HT1080 (cell line): ENCODE data around the gene SIMC1. TPM values are rescaled to one million over a fixed set of nuclear protein-coding genes. Genes with fewer than 3 reads are reported as not detected.
"Not testable (repeated sequence)": the region's sequence is repeated elsewhere in the genome, so short reads cannot be mapped to it uniquely, and the experiment has no call there.

ENCODE experiments used
- DNase-seq: peaks from one replicate; pipeline ENCODE4 v3.0.0-alpha.2; 2015; ENCODE audit warnings: low read depth
- total RNA-seq: library from RNA; depleted of rRNA; stranded (reverse); fragments of >200 nt; shearing (Covaris generic); gene quantifications from 2 replicates; pipeline ENCODE4 v1.2.3, GENCODE V29; 2014

SIMC1 gene
- total RNA-seq, 1 experiment from 2014 or later, result 9.6 TPM

DNA sequence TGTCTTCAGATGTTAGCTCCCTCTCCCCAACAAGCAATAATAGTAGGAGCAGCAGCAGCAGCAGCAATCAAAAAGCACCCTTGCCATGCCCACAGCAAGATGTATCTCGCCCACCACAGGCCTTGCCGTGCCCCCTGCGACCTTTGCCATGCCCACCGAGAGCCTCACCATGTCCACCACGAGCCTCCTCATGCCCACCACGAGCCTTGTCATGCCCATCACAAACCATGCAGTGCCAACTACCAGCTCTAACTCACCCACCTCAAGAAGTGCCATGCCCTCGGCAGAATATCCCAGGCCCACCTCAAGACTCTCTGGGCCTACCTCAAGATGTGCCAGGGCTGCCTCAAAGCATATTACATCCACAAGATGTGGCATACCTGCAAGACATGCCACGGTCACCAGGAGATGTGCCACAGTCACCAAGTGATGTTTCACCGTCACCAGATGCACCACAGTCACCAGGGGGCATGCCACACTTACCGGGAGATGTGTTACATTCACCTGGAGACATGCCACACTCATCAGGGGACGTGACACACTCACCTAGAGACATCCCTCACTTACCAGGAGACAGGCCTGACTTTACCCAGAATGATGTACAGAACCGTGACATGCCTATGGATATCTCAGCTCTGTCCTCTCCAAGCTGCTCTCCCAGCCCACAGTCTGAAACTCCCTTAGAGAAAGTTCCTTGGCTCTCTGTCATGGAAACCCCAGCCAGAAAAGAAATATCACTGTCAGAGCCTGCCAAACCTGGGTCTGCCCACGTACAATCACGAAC lies 52.0 kb downstream of the SIMC1 start:
- not testable (repeated sequence) for DNase-seq

GRCh38 chr5:176305356-176305755 lies 67.1 kb downstream of the SIMC1 start:
- not testable (repeated sequence) for DNase-seq

- no peak for DNase-seq
Measured at GRCh38 chr5:176317534-176318374, 79.5 kb downstream of the SIMC1 start.

DNA sequence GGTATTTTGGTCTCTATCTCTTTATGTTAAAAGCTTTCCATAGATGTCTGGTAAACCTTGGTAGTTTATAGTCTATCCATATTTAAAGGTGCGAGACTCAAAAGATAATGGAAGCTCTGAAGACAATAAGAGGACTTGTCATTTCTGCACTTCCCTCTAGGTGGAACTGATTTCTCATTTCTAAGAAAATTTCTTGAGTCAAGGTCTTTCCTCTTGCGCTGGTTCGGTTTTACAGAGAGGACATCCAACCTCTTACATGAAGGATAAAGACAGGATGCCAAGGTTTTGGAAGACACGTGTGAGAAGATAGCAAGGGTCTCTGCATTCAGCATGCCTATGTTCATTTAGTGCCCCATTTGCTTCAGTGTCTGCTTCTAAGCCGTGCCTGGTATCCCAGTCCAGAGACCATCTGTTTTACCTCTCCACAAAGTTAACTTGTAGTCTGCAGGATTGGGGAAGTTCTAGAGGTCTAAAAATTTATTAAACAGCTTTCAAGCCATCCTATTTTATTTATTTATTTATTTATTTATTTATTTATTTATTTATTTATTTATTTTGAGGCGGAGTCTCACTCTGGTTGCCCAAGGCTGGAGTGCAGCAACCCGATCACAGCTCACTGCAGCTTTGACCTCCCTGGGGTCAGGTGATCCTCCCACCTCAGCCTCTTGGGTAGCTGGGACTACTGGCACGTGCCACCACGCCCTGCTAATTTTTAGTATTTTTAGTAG lies 81.8 kb downstream of the SIMC1 start:
- DNase-seq, result no peak

GRCh38 chr5:176320577-176320976 lies 82.4 kb downstream of the SIMC1 start:
- no peak for DNase-seq

DNA sequence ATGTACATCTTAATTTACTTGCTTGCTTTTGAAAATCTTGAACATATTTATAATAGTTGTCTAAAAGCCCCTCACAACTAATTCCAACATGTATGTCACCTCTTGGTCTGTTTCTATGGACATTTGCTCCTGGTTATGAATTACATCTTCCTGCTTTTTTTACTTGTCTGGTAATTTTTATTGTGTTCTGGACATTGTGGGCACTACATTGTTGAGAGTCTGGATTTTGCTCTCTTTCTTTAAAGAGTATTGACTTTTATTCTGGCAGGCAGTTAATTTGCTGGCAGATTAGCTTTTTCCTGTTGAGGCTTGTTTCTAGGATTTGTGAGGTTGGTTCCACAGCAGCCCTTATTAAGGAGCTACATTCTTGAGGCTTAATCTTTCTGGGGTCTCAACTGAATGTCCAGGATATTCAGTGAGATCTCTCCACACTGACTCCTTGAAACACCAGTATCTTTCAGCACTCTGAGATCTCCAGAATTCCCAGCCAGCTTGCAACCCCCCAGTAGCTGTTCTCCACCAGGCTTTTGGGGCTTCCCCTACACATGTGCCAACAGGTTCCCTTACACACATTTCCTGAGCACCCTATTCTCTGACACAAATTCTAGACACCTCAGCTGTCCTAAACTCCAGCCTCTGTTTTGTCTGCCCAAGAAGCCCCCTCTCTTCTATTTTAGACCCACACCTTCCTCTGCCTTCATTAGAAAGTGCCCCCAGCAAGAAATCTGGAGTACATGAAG lies 96.0 kb downstream of the SIMC1 start:
- DNase-seq, result no peak

GRCh38 chr5:176337913-176338312 lies 99.7 kb downstream of the SIMC1 start:
- no peak for DNase-seq

DNA sequence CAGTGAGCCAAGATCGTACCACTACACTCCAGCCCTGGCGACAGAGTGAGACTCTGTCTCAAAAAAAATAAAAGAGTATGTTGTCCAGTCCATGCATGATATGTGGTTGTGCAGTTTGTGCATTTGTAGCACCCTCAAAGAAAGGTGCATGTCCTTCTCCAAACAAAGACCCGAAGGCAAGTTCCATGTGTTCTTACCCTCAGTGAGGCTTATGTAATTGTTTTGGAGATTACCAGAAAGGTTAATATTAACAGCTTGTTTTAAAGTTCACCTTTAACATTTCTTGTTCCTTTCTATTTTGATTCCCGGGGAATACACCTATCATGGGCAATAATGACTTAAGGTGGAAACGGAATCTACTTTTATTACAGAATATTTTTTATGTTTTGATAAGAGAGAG lies 101.1 kb downstream of the SIMC1 start:
- DNase-seq, result no peak

- no peak for DNase-seq
Measured at GRCh38 chr5:176341325-176342157, 103.3 kb downstream of the SIMC1 start.

- DNase-seq, result no peak
Measured at GRCh38 chr5:176342158-176342483, 103.9 kb downstream of the SIMC1 start.

- DNase-seq, result no peak
Measured at GRCh38 chr5:176342766-176343458, 104.7 kb downstream of the SIMC1 start.

GRCh38 chr5:176350416-176350815 lies 112.2 kb downstream of the SIMC1 start:
- no peak for DNase-seq

DNA sequence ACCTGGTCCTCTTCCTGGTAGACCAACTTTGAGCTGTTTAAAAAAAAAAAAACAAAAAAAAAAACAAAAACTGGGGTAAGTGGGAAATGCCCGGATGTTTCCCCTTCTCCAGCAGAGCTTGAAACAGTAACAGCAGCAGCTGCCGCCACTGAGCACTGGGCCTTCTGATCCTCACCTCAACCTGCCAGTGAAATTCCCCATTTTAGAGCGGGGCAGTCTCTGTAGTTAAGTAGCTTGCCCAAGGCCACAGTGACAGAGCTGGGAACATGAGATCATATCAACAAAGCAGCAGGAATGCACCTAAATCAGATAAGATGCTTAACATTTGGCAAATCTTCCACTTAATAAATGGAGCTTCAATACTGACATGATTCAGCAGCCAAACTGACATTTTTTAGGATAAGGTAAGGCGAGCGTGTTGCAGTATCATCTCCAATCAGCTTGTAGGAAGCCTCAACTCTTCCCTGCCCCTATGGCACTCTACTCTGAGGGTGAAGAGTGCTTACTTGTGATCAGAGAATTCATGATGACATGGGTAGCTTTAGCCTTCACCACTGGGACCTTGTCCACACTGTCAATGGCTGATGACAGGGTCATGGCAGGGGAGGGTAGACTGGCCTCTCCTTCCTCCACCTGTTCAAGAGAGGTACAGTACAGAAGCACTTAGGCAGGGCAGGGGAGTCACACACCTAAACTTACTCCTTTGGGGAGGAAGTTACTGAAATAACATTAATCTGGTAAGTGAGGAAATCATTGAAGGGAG lies 114.1 kb downstream of the SIMC1 start:
- no peak for DNase-seq

GRCh38 chr5:176353533-176353932 lies 115.3 kb downstream of the SIMC1 start:
- no peak for DNase-seq

- DNase-seq, result no peak
Measured at GRCh38 chr5:176355400-176356178, 117.4 kb downstream of the SIMC1 start.

- DNase-seq, result no peak
Measured at GRCh38 chr5:176356179-176356566, 117.9 kb downstream of the SIMC1 start.

DNA sequence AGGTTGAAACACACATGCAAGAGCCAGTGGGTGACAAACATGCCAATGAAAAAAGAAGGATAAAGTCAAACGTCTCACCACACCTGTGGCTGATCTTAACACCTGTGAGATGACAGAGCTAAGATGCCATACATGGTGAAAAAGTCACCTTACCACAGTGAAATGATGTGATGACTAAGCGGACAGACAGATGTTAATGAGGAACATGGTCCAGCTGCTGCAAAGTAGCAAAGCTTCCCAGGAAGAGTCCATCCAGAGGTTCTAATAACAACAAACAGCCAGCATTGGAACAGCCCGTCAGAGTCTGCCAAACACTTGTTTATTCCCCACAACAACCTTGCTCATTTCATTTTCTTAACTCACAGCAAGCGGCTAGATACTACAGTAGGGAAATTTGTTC lies 121.4 kb downstream of the SIMC1 start:
- DNase-seq, result no peak

DNA sequence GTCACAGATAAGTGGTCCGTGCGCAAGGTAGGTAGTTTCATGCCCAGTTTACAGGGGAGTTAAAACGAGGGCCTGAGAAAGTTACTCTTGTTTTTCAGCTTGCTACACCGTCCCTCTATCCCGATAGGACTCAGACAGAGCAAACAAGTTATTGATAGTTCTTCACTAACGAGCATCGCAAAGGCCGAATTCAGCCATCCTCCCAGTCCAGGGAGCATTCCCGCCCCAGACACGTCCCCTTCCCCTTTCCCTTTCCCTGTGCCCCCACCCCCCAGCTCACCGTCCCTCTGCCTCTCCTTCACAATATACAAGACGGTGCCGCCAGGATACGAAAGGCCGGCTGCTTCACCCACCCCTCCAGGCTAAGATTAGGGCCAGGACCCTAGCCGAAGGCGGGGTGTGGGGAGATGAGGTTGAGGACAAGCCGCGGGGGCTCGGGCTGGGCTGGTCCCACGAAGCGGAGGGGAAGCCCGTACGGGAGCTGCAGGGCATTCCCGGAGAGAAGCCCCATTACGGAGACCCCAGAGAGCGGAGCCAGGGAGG lies 122.7 kb downstream of the SIMC1 start:
- DNase-seq, result no peak
